GM20000 (cell line): Measurements from ENCODE around the gene STX2.

Experiments used
- DNase-seq: peaks from one replicate; pipeline ENCODE4 v3.0.0; 2012; ENCODE audit warnings: low spot score
- TF ChIP-seq, protein P1 (sequence below): IDR thresholded peaks from 2 replicates; pipeline ENCODE4 v1.5.1; 2012; ENCODE audit warnings: mild to moderate bottlenecking, control low read depth; ENCODE audit errors: extremely low read depth, missing control alignments

STX2 gene

GRCh38 chr12:130778776-130779175 is 60.3 kb downstream of the STX2 start:
- no peak for DNase-seq
- TF ChIP-seq, protein P1, sequence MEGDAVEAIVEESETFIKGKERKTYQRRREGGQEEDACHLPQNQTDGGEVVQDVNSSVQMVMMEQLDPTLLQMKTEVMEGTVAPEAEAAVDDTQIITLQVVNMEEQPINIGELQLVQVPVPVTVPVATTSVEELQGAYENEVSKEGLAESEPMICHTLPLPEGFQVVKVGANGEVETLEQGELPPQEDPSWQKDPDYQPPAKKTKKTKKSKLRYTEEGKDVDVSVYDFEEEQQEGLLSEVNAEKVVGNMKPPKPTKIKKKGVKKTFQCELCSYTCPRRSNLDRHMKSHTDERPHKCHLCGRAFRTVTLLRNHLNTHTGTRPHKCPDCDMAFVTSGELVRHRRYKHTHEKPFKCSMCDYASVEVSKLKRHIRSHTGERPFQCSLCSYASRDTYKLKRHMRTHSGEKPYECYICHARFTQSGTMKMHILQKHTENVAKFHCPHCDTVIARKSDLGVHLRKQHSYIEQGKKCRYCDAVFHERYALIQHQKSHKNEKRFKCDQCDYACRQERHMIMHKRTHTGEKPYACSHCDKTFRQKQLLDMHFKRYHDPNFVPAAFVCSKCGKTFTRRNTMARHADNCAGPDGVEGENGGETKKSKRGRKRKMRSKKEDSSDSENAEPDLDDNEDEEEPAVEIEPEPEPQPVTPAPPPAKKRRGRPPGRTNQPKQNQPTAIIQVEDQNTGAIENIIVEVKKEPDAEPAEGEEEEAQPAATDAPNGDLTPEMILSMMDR, result no peak

GRCh38 chr12:130776857-130777339 is 62.2 kb downstream of the STX2 start:
- TF ChIP-seq, protein P1, result no peak
- DNase-seq, result no peak

- no peak for DNase-seq
- TF ChIP-seq, protein P1, result no peak
These were observed 62.8 kb downstream of the STX2 start for GRCh38 chr12:130775953-130776856.

GRCh38 chr12:130770413-130771028 is 68.5 kb downstream of the STX2 start:
- TF ChIP-seq, protein P1, result no peak
- DNase-seq, result no peak

DNA sequence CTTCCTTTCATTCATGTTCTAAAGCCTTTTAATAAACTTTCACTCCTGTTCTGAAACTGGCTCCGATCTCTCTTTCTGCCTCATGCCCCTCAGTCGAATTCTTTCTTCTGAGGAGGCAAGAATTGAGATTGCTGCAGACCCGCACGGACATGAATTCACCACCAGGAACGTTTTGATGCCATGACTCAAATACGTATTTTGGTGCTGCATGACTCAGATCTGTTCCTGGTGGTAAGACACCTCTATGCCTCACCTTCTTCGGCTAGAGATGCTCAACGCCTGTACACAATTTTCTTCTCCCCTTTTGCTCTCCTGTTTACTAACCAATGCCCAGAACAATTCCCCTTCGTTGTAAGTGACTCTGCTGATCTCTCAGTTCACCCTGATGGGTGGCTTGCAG is 70.9 kb downstream of the STX2 start:
- TF ChIP-seq, protein P1, result no peak
- DNase-seq, result no peak

GRCh38 chr12:130766470-130766869 is 72.6 kb downstream of the STX2 start:
- TF ChIP-seq, protein P1, result no peak

DNA sequence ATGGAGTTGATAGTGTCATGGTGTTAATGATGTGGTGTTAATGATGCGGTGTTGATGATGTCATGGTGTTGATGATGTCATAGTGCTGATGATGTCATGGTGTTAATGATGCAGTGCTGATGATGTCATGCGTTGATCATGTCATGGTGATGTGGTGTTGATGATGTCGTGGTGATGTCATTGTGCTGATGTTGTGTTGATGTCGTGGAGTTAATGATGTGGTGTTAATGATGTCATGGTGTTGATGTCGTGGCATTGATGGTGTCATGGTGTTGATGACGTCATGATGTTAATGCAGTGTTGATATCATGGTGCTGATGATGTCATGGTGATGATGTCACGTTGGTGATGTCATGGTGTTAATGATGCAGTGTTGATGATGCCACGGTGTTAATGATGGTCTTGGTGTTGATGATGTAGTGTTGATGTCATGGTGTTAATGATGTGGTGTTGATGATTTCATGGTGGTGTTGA is 73.8 kb downstream of the STX2 start:
- DNase-seq, result no peak
- TF ChIP-seq, protein P1, result no peak

More at GRCh38 chr12:130766470-130766869, 72.6 kb downstream of the STX2 start:
- DNase-seq, result no peak
